Smooth muscle cell (in vitro differentiated cells): Measurements from ENCODE around the gene MICB. TPM values are rescaled to one million over a fixed set of nuclear protein-coding genes. Genes with fewer than 3 reads are reported as not detected.
A peak's percentile ranks its signal among the peaks of the same experiment; 100 is the strongest.
"Not testable (repeated sequence)": the region's sequence is repeated elsewhere in the genome, so short reads cannot be mapped to it uniquely, and the experiment has no call there.

Experiments
- DNase-seq: peaks from one replicate; lab custom pipeline; 2025; ENCODE audit not compliant: unreplicated experiment; lab: John Stamatoyannopoulos, UW
- H2AFZ ChIP-seq: fragments of 200-600 bp; sonication (generic); 2 replicates; pipeline ENCODE4 v1.6.0; 2016; ENCODE audit warnings: antibody characterized with exemption, low read depth, mild to moderate bottlenecking
- H3F3A ChIP-seq: fragments of 200-600 bp; sonication (generic); 2 replicates; pipeline ENCODE4 v1.6.0; 2017; ENCODE audit warnings: antibody characterized with exemption, low read depth
- H3K27ac ChIP-seq: fragments of 200-600 bp; sonication (generic); 2 replicates; pipeline ENCODE4 v1.5.1; 2016; ENCODE audit warnings: low read depth, mild to moderate bottlenecking
- H3K27me3 ChIP-seq: fragments of 200-600 bp; sonication (generic); 2 replicates; pipeline ENCODE4 v1.6.1; 2016; ENCODE audit warnings: low read depth, mild to moderate bottlenecking
- H3K36me3 ChIP-seq: fragments of 200-600 bp; sonication (generic); 2 replicates; pipeline ENCODE4 v1.5.1; 2016; ENCODE audit warnings: low read depth
- H3K4me1 ChIP-seq: fragments of 200-600 bp; sonication (generic); 2 replicates; pipeline ENCODE4 v1.5.1; 2016; ENCODE audit warnings: low read depth
- H3K4me2 ChIP-seq: fragments of 200-600 bp; sonication (generic); 2 replicates; pipeline ENCODE4 v1.6.0; 2016; ENCODE audit warnings: mild to moderate bottlenecking
- H3K4me3 ChIP-seq: fragments of 200-600 bp; sonication (generic); 2 replicates; pipeline ENCODE4 v1.5.1; 2016; ENCODE audit warnings: mild to moderate bottlenecking
- H3K79me2 ChIP-seq: fragments of 200-600 bp; sonication (generic); 2 replicates; pipeline ENCODE4 v1.6.0; 2016; ENCODE audit warnings: low read depth, mild to moderate bottlenecking
- H3K9ac ChIP-seq: fragments of 200-600 bp; sonication (generic); 2 replicates; pipeline ENCODE4 v1.6.0; 2016; ENCODE audit warnings: low read depth
- H3K9me3 ChIP-seq: fragments of 200-600 bp; sonication (generic); replicated peaks from 2 replicates; pipeline ENCODE4 v1.5.1; 2016; ENCODE audit warnings: low read depth
- H4K20me1 ChIP-seq: fragments of 200-600 bp; sonication (generic); 2 replicates; pipeline ENCODE4 v1.6.0; 2016; ENCODE audit warnings: low read depth
- WGBS: methylation state at CpG from one replicate; pipeline ENCODE4 v1.1.7; 2016; ENCODE audit warnings: low lambda C conversion rate; 5-methylcytosine and 5-hydroxymethylcytosine counted together
- polyA plus RNA-seq: library from polyadenylated mRNA; unstranded; fragments of >200 nt; fragmentation: Nextera tagmentation; extraction: Ambion mirVana; gene quantifications from 2 replicates; pipeline ENCODE4 v1.2.1, GENCODE V29; 2016
- total RNA-seq: library from RNA; depleted of rRNA; stranded (reverse); fragments of >200 nt; gene quantifications from 2 replicates; pipeline ENCODE4 v1.2.3, GENCODE V29; 2014
- TF ChIP-seq, protein P1 (sequence below): fragments of 200-600 bp; sonication (generic); IDR thresholded peaks from 2 replicates; pipeline ENCODE4 v1.5.1; 2017; ENCODE audit warnings: borderline replicate concordance, mild to moderate bottlenecking, antibody characterized with exemption; ENCODE audit not compliant: insufficient read depth, poor library complexity, severe bottlenecking

MICB gene
- total and polyA plus RNA-seq, 2 experiments from 2014 or later, result 2.4 to 2.9 TPM

DNA sequence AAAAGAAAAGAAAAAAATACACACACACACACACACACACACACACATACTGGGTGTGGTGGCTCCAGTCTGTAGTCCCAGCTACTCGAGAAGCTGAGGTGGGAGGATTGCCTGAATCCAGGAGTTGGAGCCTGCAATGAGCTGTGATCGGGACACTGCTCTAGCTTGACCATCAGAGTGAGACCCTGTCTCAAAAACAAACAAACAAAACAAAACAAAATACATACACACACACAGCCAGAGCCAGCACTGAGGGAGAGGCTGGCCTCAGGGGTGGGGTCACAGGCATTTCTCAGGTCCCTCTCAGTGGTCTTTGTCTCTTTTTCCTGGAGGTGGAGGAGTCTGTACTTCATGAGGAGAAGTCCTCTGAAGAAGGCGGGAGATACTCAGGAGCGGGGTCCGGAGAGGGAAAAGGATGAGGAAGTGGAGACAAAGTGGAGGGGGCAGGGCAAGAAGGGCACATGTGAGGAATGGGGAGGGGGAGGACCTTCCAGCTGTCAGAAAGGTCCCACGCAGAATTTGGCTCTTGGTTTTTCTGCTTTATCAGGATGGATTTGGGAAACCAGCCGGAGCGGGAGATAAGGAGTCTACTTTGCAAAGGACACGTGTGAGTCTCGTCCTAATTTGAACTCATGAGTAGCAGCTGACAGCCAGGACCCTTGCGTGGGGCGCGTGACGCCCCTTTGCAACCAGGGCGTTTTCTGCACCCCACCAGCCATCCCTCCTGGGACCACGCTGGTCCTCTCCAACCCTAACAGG is 7.7 kb upstream of the MICB start:
- Histone ChIP-seq H3K27me3 (no peaks in the 10 kb centered on the region), H3K4me1 (peaks cover 3% of the 10 kb centered on the region), H3K4me2 (no peak overlapping the region), H3K36me3 (no peaks in the 10 kb centered on the region), H3K9ac (no peak overlapping the region), H4K20me1 (no peaks in the 10 kb centered on the region), H2AFZ (no peak overlapping the region), H3F3A (no peaks in the 10 kb centered on the region), H3K27ac (no peak overlapping the region), H3K4me3 (no peak overlapping the region), H3K79me2 (no peaks in the 10 kb centered on the region), H3K9me3 (no peaks in the 10 kb centered on the region)
- DNase-seq, result no peak
- TF ChIP-seq, protein P1, sequence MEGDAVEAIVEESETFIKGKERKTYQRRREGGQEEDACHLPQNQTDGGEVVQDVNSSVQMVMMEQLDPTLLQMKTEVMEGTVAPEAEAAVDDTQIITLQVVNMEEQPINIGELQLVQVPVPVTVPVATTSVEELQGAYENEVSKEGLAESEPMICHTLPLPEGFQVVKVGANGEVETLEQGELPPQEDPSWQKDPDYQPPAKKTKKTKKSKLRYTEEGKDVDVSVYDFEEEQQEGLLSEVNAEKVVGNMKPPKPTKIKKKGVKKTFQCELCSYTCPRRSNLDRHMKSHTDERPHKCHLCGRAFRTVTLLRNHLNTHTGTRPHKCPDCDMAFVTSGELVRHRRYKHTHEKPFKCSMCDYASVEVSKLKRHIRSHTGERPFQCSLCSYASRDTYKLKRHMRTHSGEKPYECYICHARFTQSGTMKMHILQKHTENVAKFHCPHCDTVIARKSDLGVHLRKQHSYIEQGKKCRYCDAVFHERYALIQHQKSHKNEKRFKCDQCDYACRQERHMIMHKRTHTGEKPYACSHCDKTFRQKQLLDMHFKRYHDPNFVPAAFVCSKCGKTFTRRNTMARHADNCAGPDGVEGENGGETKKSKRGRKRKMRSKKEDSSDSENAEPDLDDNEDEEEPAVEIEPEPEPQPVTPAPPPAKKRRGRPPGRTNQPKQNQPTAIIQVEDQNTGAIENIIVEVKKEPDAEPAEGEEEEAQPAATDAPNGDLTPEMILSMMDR, result no peak
- WGBS, result 76% methylated on average over 15 of the region's 16 CpGs

GRCh38 chr6:31493550-31493874 is 4.4 kb upstream of the MICB start:
- H3K4me2 ChIP-seq, result peak overlapping the region; percentile 82
- not testable (repeated sequence) for H2AFZ ChIP-seq

GRCh38 chr6:31493875-31494694 is 3.9 kb upstream of the MICB start:
- H3K27ac ChIP-seq, result no peak overlapping the region

More at GRCh38 chr6:31493550-31493874, 4.4 kb upstream of the MICB start:
- H3K9ac ChIP-seq, H4K20me1 ChIP-seq, H3K9me3 ChIP-seq, H3K27me3 ChIP-seq, H3F3A ChIP-seq, H3K27ac ChIP-seq, H3K79me2 ChIP-seq, DNase-seq, H3K36me3 ChIP-seq, H3K4me1 ChIP-seq: not testable (repeated sequence)
- H3K4me3 ChIP-seq, result peak overlapping the region; percentile 48
- 5% methylated on average over 2 of the region's 2 CpGs for WGBS

GRCh38 chr6:31495580-31495979 is 2.4 kb upstream of the MICB start:
- Histone ChIP-seq H3K4me3 (no peak overlapping the region), H3F3A (no peaks in the 10 kb centered on the region), H3K36me3 (no peaks in the 10 kb centered on the region), H3K9ac (no peak overlapping the region), H3K27ac (peak overlapping the region; percentile 47), H4K20me1 (no peaks in the 10 kb centered on the region), H2AFZ (no peak overlapping the region), H3K27me3 (peaks cover 18% of the 10 kb centered on the region), H3K4me1 (peaks cover 3% of the 10 kb centered on the region), H3K79me2 (no peaks in the 10 kb centered on the region), H3K4me2 (peak overlapping the region; percentile 82), H3K9me3 (no peaks in the 10 kb centered on the region)
- DNase-seq, result no peak
- TF ChIP-seq, protein P1, result no peak
- WGBS, result 34% methylated on average over 2 of the region's 2 CpGs

More at GRCh38 chr6:31493875-31494694, 3.9 kb upstream of the MICB start:
- Histone ChIP-seq H3K9me3 (no peaks in the 10 kb centered on the region), H3K4me2 (peak overlapping the region; percentile 82), H3F3A (no peaks in the 10 kb centered on the region), H3K9ac (no peak overlapping the region), H3K4me3 (peak overlapping the region; percentile 48), H2AFZ (peak overlapping the region; percentile 24), H3K4me1 (peaks cover 3% of the 10 kb centered on the region), H3K36me3 (no peaks in the 10 kb centered on the region), H3K79me2 (no peaks in the 10 kb centered on the region), H3K27me3 (peaks cover 9% of the 10 kb centered on the region), H4K20me1 (no peaks in the 10 kb centered on the region)
- TF ChIP-seq, protein P1, result peak; percentile 76
- WGBS, result under 1% methylated on average over 58 of the region's 58 CpGs
- DNase-seq, result peak; percentile 34

- not testable (repeated sequence) for H3K4me3 ChIP-seq, H3K4me2 ChIP-seq, H3K9ac ChIP-seq, H3K9me3 ChIP-seq, H3K79me2 ChIP-seq, H3K4me1 ChIP-seq, H3F3A ChIP-seq, H3K36me3 ChIP-seq, H4K20me1 ChIP-seq, H3K27ac ChIP-seq, DNase-seq, H2AFZ ChIP-seq
- H3K27me3 ChIP-seq, result peaks cover 27% of the 10 kb centered on the region
- 71% methylated on average over 3 of the region's 4 CpGs for WGBS
Observed at GRCh38 chr6:31496826-31497225, 1.1 kb upstream of the MICB start.
